Raji (cell line): ENCODE data around the gene PHEX.

ENCODE experiments used
- POLR2A ChIP-seq: IDR thresholded peaks from 2 replicates; pipeline ENCODE4 v1.6.1; 2011; ENCODE audit warnings: low read depth, low read length, control low read depth; ENCODE audit not compliant: insufficient read depth

PHEX gene

DNA sequence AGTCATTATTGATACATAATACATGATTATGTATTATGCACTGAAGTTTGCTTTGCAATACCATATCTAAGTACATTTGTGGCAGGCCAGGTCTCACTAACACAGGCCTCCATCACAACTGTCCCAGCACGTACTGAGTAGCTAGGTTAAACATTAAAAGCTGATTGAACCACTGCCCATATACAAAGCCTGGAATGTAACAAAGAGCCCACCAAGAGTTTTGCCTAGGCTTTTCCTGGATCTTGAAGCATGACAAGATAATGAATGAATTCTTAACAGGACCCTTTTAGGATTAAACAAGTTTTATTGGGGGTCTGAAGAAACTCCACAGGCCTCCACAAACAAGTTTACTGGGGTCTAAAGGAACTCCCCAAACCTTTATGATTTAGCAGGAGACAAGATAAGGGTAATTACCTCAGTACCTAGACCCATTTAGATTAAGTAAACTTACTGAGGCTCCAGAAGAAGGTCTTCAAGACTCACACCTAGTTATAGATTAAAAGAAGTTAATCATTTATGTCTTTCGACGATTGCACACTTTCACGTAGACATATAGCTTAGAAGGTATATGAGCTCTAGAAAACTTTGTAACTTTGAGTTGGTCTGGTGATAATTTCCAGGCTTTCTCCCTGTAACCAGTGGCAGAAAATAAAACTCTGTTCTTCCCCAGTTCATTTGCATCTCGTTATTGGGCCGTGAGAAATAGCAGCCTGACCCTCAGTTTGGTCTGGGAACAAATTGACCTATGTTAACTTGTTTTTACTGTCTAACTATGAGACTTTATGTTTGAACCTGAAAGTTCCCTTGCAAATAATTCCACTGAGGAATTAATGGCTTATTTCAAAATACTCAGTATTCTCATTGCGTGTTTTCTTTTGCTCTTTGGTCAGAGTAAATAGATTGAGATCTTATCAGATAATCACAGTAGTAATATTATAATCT is 84.8 kb downstream of the PHEX start:
- TF ChIP-seq POLR2A = no peak

DNA sequence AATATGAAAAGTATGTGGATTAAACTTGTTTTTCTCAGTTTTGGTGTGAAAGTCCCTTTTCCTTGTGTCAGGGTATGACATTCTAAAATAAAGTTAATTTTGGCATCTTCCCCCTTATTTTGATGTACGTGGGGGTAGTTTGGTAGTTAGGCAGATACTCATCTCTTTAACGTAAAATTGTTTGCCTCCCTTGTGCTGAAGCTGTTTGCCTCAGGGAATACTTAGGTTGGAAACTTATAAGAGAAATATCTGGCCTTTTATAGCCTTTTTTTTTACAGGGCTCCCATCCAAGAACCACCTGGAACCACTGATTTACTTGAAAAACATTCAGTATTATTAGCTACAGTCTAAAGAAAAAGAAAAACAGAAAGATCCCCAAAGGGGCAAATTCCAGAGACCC is 85.5 kb downstream of the PHEX start:
- no peak for TF ChIP-seq POLR2A

DNA sequence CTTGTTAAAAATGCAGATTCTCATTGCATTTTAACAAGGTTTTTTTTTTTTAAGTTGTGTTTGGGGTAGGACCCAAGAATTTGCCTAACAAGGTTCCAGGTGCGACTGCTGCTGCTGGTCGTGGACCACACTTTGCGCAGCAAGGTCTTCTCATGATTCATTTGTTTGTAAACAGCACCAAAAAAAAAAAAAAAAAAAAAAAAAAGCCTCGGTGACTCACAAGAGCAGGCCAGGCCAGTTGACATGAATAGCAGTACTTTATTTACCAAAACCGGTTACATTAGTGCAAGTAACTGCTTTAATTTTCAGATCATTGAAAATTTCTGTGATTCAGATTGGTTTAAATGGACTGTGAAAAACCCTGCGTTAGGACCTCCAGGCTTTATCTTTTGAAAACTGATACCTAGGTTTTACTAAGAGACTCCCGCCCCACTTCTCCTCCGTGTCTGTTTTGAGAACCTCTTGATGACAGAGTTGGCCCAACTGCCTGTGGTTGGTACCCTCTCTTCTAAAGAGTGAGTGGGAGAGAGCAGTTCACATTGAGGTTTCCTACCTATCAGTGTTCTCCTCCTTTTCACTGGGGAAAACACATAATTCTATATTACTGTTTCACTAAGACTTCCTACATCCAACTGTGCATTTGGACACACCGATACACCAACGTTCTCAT is 86.2 kb downstream of the PHEX start:
- TF ChIP-seq POLR2A = no peak

DNA sequence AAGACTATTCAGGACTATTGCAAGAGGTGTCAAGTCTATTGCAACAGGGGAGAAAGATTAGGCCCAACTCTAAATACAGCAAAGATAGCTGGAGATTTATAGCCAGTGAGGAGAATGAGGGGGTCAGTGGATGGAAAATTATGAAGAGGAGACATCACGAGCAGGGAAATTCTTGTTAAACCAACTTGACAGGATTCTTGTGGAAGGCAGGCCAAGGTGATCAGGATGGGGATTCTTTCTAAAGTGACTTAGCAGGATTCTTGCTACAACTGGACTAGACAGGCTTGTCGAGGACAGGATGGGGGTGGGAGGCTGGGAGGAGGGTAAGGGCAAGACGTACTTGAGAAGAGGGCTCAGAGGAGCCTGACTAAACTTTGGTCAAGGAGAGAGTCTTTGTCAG is 89.0 kb downstream of the PHEX start:
- TF ChIP-seq POLR2A = no peak

DNA sequence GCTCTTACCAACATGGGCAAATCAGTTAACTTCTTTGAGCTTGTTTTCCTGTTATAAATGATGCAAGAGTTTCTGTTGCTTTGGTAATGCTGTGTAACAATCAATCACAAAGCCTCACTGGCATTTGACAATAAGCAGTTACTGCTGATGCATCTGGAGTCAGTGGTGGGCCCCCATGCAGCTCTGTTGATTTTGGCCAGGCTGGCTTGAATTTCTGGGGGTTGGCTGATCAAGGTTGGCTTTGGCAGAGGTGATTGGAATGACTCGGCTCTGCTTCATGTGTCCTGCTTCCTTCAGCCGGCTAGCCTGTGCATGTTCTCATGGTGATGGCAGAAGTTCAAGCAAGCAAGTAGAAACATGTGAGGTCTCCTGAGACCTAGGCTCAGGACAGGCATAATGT is 90.4 kb downstream of the PHEX start:
- no peak for TF ChIP-seq POLR2A

DNA sequence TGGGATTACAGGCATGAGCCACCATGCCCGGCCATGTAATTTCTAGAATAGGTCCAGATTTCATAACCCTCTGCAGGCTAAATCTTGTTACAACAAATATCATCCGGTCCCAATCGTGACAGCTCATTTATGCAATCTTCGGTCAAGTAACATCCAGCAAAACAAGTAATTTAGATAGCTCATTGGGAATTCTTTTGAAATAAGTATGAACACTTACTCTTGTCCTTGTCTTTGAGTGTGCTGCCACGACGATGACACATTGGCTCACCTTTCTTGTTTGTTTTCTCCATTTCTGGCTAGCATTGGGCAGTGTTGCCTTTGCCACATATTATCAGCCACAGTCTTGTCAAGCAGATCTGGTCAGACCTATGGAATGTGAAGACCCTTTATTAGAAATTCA is 92.0 kb downstream of the PHEX start:
- TF ChIP-seq POLR2A = no peak

DNA sequence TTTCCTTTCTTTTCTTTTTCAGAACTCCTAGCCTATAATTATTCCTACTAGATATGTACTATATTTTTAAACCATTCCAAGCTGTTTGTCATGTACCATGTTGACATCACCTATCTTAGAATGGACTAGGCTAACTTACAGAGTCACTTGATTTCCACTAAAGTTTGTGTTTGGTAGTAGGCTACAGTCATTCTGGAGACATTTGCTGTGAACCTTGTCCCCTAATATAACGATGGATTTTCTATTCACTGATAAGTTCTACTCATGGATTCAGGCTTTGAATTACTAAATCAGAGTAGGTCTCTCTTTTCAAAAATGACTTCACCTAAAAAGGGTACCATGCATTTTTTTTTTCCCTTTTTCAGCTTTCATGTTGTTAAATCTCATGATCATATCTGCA is 93.4 kb downstream of the PHEX start:
- TF ChIP-seq POLR2A = no peak

DNA sequence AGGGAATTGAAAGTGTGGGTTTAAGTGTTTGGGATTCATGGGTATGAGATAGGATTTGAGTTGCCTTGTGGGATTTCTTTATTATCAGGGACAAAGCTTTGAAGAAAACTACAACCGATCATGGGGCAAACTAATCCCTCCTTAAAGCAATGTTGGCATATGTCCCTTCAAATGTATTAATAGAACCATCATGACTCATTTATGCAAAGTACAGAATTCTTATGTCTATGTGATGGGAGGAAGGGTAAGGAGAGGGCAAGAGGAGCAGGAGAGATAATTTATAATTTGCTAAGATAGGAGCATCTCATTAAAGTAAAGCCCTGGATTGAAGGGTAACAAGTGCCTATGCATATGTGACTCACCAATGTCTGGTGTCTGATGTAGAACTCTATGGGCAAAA is 94.2 kb downstream of the PHEX start:
- no peak for TF ChIP-seq POLR2A

DNA sequence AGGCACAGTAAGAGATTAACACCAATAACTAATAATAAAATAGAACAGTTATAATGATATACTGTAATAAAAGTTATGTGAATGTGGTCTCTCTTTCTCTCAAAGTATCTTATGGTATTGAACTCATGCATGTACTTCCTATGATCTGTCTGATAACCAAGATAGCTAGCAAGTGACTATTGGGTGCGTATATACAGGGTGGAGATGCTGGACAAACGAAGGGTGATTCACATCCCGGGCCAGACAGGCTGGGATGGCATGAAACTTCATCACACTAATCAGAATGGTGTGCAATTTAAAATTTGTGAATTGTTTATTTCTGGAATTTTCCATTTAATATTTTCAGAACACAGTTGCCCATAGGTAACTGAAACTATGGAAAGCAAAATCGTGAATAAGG is 96.8 kb downstream of the PHEX start:
- TF ChIP-seq POLR2A = no peak

DNA sequence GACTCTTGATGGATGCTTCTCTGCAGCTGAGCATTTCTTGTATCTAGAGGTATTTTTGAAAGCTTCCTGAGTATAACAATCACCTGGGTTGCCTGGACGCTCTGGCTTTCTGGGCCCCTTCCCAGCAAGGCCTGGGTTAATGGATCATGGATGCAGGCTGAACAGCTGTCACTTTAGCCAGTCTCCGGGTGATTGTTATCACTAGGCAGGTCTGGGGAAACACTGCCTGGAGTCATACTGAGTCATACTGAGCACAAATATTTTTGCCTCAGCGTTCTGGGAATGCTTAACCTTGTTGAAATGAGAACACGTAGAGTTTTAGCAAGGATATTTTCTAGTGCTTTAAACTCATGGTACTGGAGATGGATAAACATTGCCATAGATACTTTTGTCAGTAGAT is 102.6 kb downstream of the PHEX start:
- no peak for TF ChIP-seq POLR2A

DNA sequence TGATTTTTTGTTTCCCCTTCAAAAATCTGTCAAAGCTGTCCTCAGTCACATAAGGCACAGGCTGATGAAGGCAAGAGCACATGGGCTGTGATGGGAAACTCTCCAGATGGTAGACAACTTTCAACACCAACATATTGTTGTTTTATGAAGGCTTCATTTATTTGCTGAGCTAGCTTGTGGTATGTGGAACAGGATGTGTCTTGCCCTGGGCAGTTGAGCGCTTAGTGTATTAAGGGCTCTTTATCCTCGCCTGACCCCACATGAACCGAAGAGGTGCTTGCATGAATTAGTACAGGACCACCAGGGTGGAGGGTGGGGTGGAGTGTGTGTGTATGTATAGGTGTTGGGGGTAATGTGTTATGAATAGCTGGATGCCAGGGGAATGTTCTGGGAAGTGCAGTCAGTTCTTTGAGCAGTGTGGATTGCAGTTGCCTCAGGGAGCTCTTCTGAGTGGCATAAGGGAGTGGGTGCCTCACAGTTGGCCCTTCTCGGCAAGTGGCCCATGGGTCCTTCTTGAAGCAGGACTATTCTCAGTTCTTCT is 103.1 kb downstream of the PHEX start:
- no peak for TF ChIP-seq POLR2A

DNA sequence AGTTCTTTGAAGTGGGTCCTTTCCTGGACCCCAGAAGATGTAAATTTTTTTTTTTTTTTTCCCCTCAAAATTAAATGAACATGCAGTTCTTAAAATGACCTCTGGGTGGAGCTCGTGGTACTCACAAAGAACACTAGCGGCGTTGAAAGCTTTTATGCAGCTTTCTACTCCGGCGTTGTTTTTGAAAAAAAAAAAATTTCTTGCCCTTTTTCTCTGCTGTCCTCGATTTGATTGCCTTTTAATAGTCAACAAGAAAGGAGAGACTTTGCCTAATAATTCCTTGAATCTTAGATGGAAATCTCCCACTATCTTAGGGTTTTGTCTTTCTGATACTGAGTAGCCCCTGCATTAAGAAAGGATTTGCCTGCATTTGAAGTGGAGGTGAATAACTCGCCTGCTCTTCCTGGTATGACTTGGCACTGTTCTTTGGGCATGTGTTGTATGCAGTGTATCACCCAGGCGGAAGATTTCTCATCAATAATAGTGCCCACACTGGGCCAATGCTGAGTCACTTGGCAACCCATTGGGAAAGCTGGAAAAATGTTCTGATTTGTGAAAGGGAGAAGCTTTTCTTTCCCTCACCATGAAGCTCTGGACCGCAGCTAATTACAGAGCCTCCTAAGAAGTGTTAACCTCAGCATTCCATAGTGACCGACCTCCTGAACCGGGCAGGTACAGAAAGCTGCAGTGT is 104.0 kb downstream of the PHEX start:
- TF ChIP-seq POLR2A = no peak

DNA sequence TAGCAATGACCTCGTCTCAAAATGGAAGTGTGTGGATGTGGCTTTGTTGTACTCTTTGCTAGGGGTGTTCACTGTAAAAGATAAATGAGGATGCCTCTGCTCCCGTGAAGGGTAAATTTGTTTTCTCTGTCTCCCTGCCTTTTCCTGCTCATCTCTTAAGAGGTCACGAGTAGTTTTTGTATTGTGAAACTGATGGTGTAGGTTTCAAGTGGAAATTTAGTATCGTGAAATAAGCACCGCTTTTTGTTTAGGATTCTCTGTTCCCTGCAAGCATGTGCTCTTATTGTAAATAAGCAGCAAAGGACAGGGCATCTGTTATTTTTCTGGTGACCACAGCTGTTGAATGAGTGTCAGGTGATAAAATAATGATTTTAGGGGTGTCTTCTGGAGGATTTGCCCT is 104.6 kb downstream of the PHEX start:
- no peak for TF ChIP-seq POLR2A

DNA sequence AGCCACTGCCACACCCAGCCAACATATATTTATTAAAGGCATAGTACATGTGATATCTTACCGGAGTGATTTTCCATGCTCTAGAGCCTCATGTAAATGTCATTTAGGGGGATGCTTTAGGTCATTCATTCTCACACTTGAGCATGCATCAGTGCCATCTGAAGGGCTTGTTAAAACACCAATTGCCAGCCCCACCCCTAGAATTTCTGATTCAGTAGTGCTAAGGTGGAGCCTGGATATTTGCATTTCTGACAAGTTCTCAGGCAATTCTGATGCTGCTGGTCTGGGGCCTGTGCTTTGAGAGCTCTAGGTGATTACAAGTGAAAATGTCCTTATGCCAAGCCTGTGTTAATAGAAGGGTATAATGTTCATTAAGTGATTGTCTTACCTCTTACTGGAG is 107.7 kb downstream of the PHEX start:
- no peak for TF ChIP-seq POLR2A

DNA sequence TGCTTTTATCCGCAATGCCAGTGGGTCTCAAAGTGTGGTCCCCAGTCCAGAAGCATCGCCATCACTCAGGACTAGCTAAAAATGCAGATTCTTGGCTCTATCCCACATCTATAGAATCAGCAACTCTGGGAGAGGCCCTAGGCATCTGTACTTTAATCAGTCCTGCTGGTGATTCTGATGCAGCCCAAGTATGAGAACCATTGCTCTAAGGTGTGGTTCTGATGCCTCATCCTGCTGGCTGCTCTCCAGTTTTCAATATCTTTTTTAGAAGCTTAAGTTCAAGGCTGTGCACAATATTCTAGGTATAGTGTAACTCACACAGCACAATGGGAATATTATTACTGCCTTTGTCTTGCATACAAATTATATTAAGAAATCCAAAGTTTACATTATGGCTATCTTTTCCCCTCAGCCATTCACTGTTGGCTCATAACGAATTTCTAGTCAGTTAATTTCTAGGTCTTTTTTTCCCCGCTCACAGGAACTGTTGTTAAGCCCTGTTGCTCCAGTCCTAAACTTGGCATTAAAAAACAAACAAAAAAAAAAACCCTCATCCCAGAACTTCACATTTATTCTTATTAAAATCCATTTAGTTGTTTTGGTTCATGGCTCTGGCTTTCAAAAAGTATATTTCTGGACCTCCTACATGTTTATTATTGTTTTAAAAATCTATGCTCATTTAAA is 109.1 kb downstream of the PHEX start:
- TF ChIP-seq POLR2A = no peak
